Fibroblast of lung (primary cell): Measurements from ENCODE around the gene CFB.

Experiments used
- EZH2 ChIP-seq: IDR thresholded peaks from 2 replicates; pipeline ENCODE4 v1.5.1; 2012; ENCODE audit warnings: low read length, control low read depth, mild to moderate bottlenecking; ENCODE audit errors: missing control alignments
- TF ChIP-seq, protein P1 (sequence below), 2 donors: IDR thresholded peaks in 1 of 2; conservative IDR thresholded peaks in 1 of 2; 1 replicate in 1 of 2; 2 replicates in 1 of 2; pipeline ENCODE4 v1.5.1; 2011 to 2012; ENCODE audit warnings: low read length in 2 of 2, control low read depth in 1 of 2, inconsistent platforms in 1 of 2, low read depth in 1 of 2, mild to moderate bottlenecking in 1 of 2

DNA sequence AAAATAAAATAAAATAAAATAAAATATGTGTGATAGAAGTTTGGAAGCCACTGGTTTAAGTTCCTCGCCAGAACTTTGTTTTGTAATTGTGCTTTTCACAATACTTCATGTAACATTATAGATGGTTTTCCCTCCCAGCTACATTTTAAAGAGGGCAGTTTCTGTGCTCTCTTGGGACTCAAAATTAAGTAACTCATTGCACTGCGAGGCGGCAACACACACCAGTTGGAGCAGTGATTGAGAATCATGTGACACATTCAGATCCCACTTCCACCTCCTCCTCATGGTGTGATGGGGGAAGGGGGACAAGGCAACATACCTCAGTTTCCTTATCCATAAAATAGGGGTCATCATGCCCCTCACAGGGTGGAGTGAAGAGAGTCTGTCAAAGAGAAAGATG is 10.9 kb upstream of the CFB start:
- TF ChIP-seq, protein P1, sequence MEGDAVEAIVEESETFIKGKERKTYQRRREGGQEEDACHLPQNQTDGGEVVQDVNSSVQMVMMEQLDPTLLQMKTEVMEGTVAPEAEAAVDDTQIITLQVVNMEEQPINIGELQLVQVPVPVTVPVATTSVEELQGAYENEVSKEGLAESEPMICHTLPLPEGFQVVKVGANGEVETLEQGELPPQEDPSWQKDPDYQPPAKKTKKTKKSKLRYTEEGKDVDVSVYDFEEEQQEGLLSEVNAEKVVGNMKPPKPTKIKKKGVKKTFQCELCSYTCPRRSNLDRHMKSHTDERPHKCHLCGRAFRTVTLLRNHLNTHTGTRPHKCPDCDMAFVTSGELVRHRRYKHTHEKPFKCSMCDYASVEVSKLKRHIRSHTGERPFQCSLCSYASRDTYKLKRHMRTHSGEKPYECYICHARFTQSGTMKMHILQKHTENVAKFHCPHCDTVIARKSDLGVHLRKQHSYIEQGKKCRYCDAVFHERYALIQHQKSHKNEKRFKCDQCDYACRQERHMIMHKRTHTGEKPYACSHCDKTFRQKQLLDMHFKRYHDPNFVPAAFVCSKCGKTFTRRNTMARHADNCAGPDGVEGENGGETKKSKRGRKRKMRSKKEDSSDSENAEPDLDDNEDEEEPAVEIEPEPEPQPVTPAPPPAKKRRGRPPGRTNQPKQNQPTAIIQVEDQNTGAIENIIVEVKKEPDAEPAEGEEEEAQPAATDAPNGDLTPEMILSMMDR (conservative IDR thresholded peaks at IDR 0.05 in 1 of 2, IDR thresholded peaks at IDR 0.05 in 1 of 2; ENCODE audit: low read depth in 1 of 2, low read length in 2 of 2): no peak
- no peak for TF ChIP-seq EZH2
